ENCODE measurements around the gene STAB1. TPM values are rescaled to one million over a fixed set of nuclear protein-coding genes. Genes with fewer than 3 reads are reported as not detected.

Gene STAB1
- total and polyA plus RNA-seq, 2 of the 13 experiments (the other 11 are each of a cell fraction or from before 2014, with no cell fraction given) = 0.09 to 0.34 TPM

- Histone ChIP-seq H3K27ac (ENCODE audit: extremely low read length, insufficient read depth, low read length) (no peak overlapping the region), H3K27me3 (ENCODE audit: control insufficient read depth in 1 of 2, insufficient read depth in 2 of 2, low read length in 2 of 2) (peaks cover 23 to 52% of the 10 kb centered on the region in 2 experiments), H3K79me2 (ENCODE audit: insufficient read depth, low read length) (no peaks in the 10 kb centered on the region), H3K9ac (ENCODE audit: insufficient read depth, low read depth, low read length) (no peak overlapping the region), H3K36me3 (replicated peaks in 1 of 2; ENCODE audit: control insufficient read depth in 1 of 2, insufficient read depth in 2 of 2, low read length in 2 of 2) (no peaks in the 10 kb centered on the region), H3K4me1 (ENCODE audit: insufficient read depth, low read length) (peaks cover 27% of the 10 kb centered on the region), H3K9me3 (ENCODE audit: low read length) (no peaks in the 10 kb centered on the region), H3K4me3 (replicated peaks in 1 of 3; ENCODE audit: insufficient read depth in 1 of 3, low read depth in 2 of 3, low read length in 3 of 3) (no peak overlapping the region), H3K4me2 (ENCODE audit: low read depth, low read length) (0 out of 2 replicates have a peak overlapping the region, but pooled peaks have one; percentile 15), H4K20me1 (ENCODE audit: insufficient read depth, low read length) (no peaks in the 10 kb centered on the region), H2AFZ (ENCODE audit: low read length) (no peak overlapping the region)
- intact Hi-C loops (cut with micrococcal nuclease; ENCODE audit: unreplicated experiment) = no loop called here
- FAIRE-seq = no peak
- no TSS peak for BruUV-seq (replicated peaks)
- in situ Hi-C loops (cut with HindIII; ENCODE audit: extremely low pct_ligation_motif_present, low pct_unique_long_range_greater_than_20kb) = no loop called here
- DNase-seq (ENCODE audit: low spot score) = no peak
- ChIA-PET CTCF (ENCODE audit: low intra/inter-chr PET ratio, low total read pairs) (no interaction called here), POLR2A (interaction anchor here (1.0 to 1.4 kb wide), 2 partner anchors 9 to 14 kb away, joined by 3 to 5 read pairs; no protein-coding TSS in a partner anchor)
- TF ChIP-seq CTCF (CRISPR knock-in tag; IDR thresholded peaks at IDR 0.05) (0 out of 2 replicates have a peak, but pooled peaks have one; percentile 8), RARA (CRISPR knock-in tag; IDR thresholded peaks at IDR 0.05) (0 out of 2 replicates have a peak, but pooled peaks have one; percentile 18), ZFP91 (CRISPR knock-in tag; IDR thresholded peaks at IDR 0.05; ENCODE audit: borderline replicate concordance) (peak; percentile 41; the same call in 1 of the 2 replicates), RXRA (CRISPR knock-in tag; IDR thresholded peaks at IDR 0.05) (peak; percentile 36; the same call in 1 of the 2 replicates), DMAP1 (CRISPR knock-in tag; IDR thresholded peaks at IDR 0.05) (no peak), MEIS2 (CRISPR knock-in tag; IDR thresholded peaks at IDR 0.05) (no peak)
- WGBS (ENCODE audit: low lambda C conversion rate) = 39% methylated on average over 11 of the region's 25 CpGs
- peak; percentile 17 for ATAC-seq
Observed at GRCh38 chr3:52517796-52518722, 22.9 kb downstream of the STAB1 start.

Data from HepG2 (cell line).